PC-9 (cell line): ENCODE results near the gene SOCS2. TPM values are rescaled to one million over a fixed set of nuclear protein-coding genes. Genes with fewer than 3 reads are reported as not detected.
"Not testable (repeated sequence)": the region's sequence is repeated elsewhere in the genome, so short reads cannot be mapped to it uniquely, and the experiment has no call there.

Experiments
- BruUV-seq: library from RNA; stranded (reverse); fragments of 400-500 nt; replicated peaks from 2 replicates; lab custom pipeline; 2021; lab: Mats Ljungman, UMichigan
- CTCF ChIA-PET: fragments of 300-600 bp; sonication (Branson Sonifier 250); formaldehyde crosslinking; loops from one replicate; lab custom pipeline; 2022; ENCODE audit warnings: antibody characterized with exemption; lab: Charles Lee
- POLR2A ChIA-PET: fragments of 300-600 bp; sonication (Branson Sonifier 250); formaldehyde crosslinking; loops from one replicate; lab custom pipeline; 2022; ENCODE audit warnings: antibody characterized with exemption; ENCODE audit not compliant: unreplicated experiment; lab: Charles Lee
- DNase-seq, 2 experiments: peaks; one replicate each; pipeline versions ENCODE4 v3.0.0 to v3.0.0-alpha.2; 2015 to 2022; ENCODE audit warnings: mixed read lengths in 1 of 2
- H2AFZ ChIP-seq: fragments of 200-600 bp; sonication (generic); 2 replicates; pipeline ENCODE4 v1.8.1; 2017; ENCODE audit warnings: antibody characterized with exemption
- H3F3A ChIP-seq: fragments of 200-600 bp; sonication (generic); 2 replicates; pipeline ENCODE4 v1.8.1; 2017; ENCODE audit warnings: antibody characterized with exemption, mild to moderate bottlenecking, low read depth; ENCODE audit not compliant: insufficient read depth
- H3K27ac ChIP-seq: fragments of 200-600 bp; sonication (generic); 2 replicates; pipeline ENCODE4 v1.6.1; 2016; ENCODE audit warnings: mixed run types
- H3K27me3 ChIP-seq: fragments of 200-600 bp; sonication (generic); 2 replicates; pipeline ENCODE4 v1.6.1; 2016; ENCODE audit warnings: low read depth, mixed run types; ENCODE audit not compliant: insufficient read depth
- H3K36me3 ChIP-seq: fragments of 200-600 bp; sonication (generic); 2 replicates; pipeline ENCODE4 v1.6.1; 2016; ENCODE audit warnings: low read depth, mixed run types
- H3K4me1 ChIP-seq: fragments of 200-600 bp; sonication (generic); replicated peaks from 2 replicates; pipeline ENCODE4 v1.6.1; 2016; ENCODE audit warnings: mixed run types; ENCODE audit not compliant: insufficient read depth
- H3K4me2 ChIP-seq: fragments of 200-600 bp; sonication (generic); 2 replicates; pipeline ENCODE4 v1.6.1; 2017; ENCODE audit warnings: mixed run types
- H3K4me3 ChIP-seq: fragments of 200-600 bp; sonication (generic); 2 replicates; pipeline ENCODE4 v1.6.1; 2016; ENCODE audit warnings: mixed run types
- H3K79me2 ChIP-seq: fragments of 200-600 bp; sonication (generic); 2 replicates; pipeline ENCODE4 v1.6.1; 2017; ENCODE audit warnings: low read depth, mixed run types
- H3K9me2 ChIP-seq: fragments of 200-600 bp; sonication (generic); 2 replicates; pipeline ENCODE4 v1.8.1; 2017; ENCODE audit warnings: mild to moderate bottlenecking; ENCODE audit not compliant: insufficient read depth
- H3K9me3 ChIP-seq: fragments of 200-600 bp; sonication (generic); 2 replicates; pipeline ENCODE4 v1.8.1; 2016; ENCODE audit warnings: low read depth; ENCODE audit not compliant: insufficient read depth
- H4K20me1 ChIP-seq: fragments of 200-600 bp; sonication (generic); 2 replicates; pipeline ENCODE4 v1.8.1; 2017; ENCODE audit not compliant: insufficient read depth
- CTCF ChIP-seq: fragments of 200-600 bp; sonication (generic); conservative IDR thresholded peaks from 2 replicates; pipeline ENCODE4 v1.6.1; 2017; ENCODE audit warnings: mixed run types, antibody characterized with exemption, mild to moderate bottlenecking, moderate library complexity
- EZH2 ChIP-seq: fragments of 200-600 bp; sonication (generic); IDR thresholded peaks from 2 replicates; pipeline ENCODE4 v1.8.0; 2017; ENCODE audit warnings: antibody characterized with exemption, low read depth
- intact Hi-C: fragments of 100-400 bp; cut with micrococcal nuclease; formaldehyde crosslinking; loops from one replicate; pipeline ENCODE4 v1.10.0; 2022; ENCODE audit not compliant: unreplicated experiment
- total RNA-seq: library from RNA; stranded (reverse); gene quantifications from 2 replicates; pipeline ENCODE4 v1.2.3, GENCODE V29; 2021

Gene SOCS2
- total RNA-seq, 1 experiment from 2014 or later, result 9.2 TPM

DNA sequence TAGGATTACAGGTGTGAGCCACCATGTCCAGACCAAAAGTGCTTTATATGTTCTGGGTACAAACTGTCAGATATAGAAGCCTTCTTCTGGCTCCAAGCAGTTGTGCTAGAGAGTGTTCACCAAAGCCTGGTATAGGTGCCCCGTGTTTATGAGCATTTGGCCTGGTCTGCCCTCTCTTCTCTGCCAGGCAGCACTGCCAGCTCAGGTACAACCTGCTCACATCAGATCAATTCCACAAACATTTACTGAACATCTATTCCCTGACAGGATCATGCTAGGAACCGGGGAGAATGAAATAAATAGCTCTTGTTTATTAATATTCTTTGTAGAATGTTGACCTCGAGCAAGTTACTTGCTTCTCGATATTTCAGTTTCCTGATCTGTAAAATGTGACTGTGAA lies 20.0 kb upstream of the SOCS2 start:
- ChIA-PET POLR2A (no interaction called here), CTCF (no interaction called here)
- Histone ChIP-seq H3K9me2 (no peaks in the 10 kb centered on the region), H3K27me3 (no peaks in the 10 kb centered on the region), H3K36me3 (no peaks in the 10 kb centered on the region), H3K4me3 (no peak overlapping the region), H3F3A (no peaks in the 10 kb centered on the region), H4K20me1 (no peaks in the 10 kb centered on the region), H3K4me2 (no peak overlapping the region), H3K9me3 (no peaks in the 10 kb centered on the region), H3K27ac (no peak overlapping the region), H3K4me1 (no peaks in the 10 kb centered on the region), H2AFZ (no peak overlapping the region), H3K79me2 (no peaks in the 10 kb centered on the region)
- DNase-seq, result no peak
- no TSS peak for BruUV-seq
- TF ChIP-seq CTCF (no peak), EZH2 (no peak)
- intact Hi-C loops, result no loop called here

- H3K27me3 ChIP-seq, H3K9me3 ChIP-seq, H3K4me1 ChIP-seq, CTCF ChIA-PET, H3K4me3 ChIP-seq, H3K36me3 ChIP-seq, H3K27ac ChIP-seq, H3F3A ChIP-seq, BruUV-seq, H4K20me1 ChIP-seq, POLR2A ChIA-PET, H2AFZ ChIP-seq, intact Hi-C loops, H3K4me2 ChIP-seq, H3K79me2 ChIP-seq, DNase-seq, H3K9me2 ChIP-seq: not testable (repeated sequence)
These were observed 14.6 kb upstream of the SOCS2 start for GRCh38 chr12:93557879-93558278.

DNA sequence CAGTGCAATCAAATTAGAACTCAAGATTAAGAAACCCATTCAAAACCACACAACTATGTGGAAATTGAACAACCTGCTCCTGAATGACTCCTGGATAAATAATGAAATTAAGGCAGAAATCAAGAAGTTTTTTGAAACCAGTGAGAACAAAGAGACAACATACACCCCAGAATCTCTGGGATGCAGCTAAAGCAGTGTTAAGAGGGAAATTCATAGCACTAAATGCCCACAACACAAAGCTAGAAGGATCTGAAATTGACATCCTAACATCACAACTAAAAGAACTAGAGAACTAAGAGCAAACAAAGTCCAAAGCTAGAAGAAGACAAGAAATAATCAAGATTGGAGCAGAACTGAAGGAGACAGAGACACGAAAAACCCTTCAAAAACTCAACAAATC lies 13.8 kb upstream of the SOCS2 start:
- H3K27ac ChIP-seq, intact Hi-C loops, H3K4me3 ChIP-seq, H3K27me3 ChIP-seq, H3K4me2 ChIP-seq, H3K79me2 ChIP-seq, H3F3A ChIP-seq, H3K9me3 ChIP-seq, H4K20me1 ChIP-seq, H2AFZ ChIP-seq, H3K9me2 ChIP-seq, H3K36me3 ChIP-seq, CTCF ChIA-PET, DNase-seq, BruUV-seq: not testable (repeated sequence)
- POLR2A ChIA-PET, result interaction anchor here (0.6 kb wide), 1 partner anchor 32 kb away, joined by 7 read pairs; no protein-coding TSS in a partner anchor
- H3K4me1 ChIP-seq, result peaks cover 12% of the 10 kb centered on the region

GRCh38 chr12:93563807-93564538 lies 8.5 kb upstream of the SOCS2 start:
- no peaks in the 10 kb centered on the region for H3K79me2 ChIP-seq
- no peaks in the 10 kb centered on the region for H3K36me3 ChIP-seq
- no peak for TF ChIP-seq CTCF
- TF ChIP-seq EZH2, result no peak
- no peak overlapping the region for H2AFZ ChIP-seq
- no peak overlapping the region for H3K4me3 ChIP-seq
- ChIA-PET CTCF (interaction anchor here (0.6 kb wide), 1 partner anchor 177 kb away, joined by 3 read pairs; no protein-coding TSS in a partner anchor), POLR2A (interaction anchor here (0.6 kb wide), 1 partner anchor 16 kb away, joined by 3 read pairs; no protein-coding TSS in a partner anchor)
- H4K20me1 ChIP-seq, result no peaks in the 10 kb centered on the region
- BruUV-seq, result no TSS peak
- H3K4me2 ChIP-seq, result peak overlapping the region; percentile 43
- H3K9me2 ChIP-seq, result no peaks in the 10 kb centered on the region
- intact Hi-C loops, result no loop called here
- H3K27me3 ChIP-seq, result no peaks in the 10 kb centered on the region
- H3K4me1 ChIP-seq, result peaks cover 23% of the 10 kb centered on the region
- 0 out of 2 replicates have a peak, but pooled peaks cover 5% of the 10 kb centered on the region for H3K9me3 ChIP-seq
- H3F3A ChIP-seq, result peaks cover 16% of the 10 kb centered on the region
- peak overlapping the region; percentile 50 for H3K27ac ChIP-seq
- peak; percentile 85 to 98 for DNase-seq
